Thymus (tissue), 11 donors: Measurements from ENCODE around the gene USH2A. TPM values are rescaled to one million over a fixed set of nuclear protein-coding genes. Genes with fewer than 3 reads are reported as not detected.
A peak's percentile ranks its signal among the peaks of the same experiment; 100 is the strongest.

Experiments
- DNase-seq, 9 donors: peaks; one replicate each; pipeline ENCODE4 v3.0.0-alpha.2; 2013; ENCODE audit warnings: low spot score in 9 of 9, low read depth in 6 of 9, missing footprints in 1 of 9
- H3K27ac ChIP-seq, 2 donors: one replicate each; pipeline ENCODE4 v1.5.1; 2013; ENCODE audit warnings: control low read depth in 1 of 2, low read depth in 1 of 2, low read length in 1 of 2, mild to moderate bottlenecking in 1 of 2, moderate library complexity in 1 of 2
- H3K27me3 ChIP-seq, 2 donors: one replicate each; pipeline ENCODE4 v1.5.1; 2013; ENCODE audit warnings: low read length in 1 of 2; ENCODE audit not compliant: control insufficient read depth in 2 of 2, insufficient read depth in 1 of 2
- H3K36me3 ChIP-seq, 2 donors: one replicate each; pipeline ENCODE4 v1.5.1; 2013; ENCODE audit warnings: low read length in 1 of 2, mild to moderate bottlenecking in 1 of 2, moderate library complexity in 1 of 2; ENCODE audit not compliant: control insufficient read depth in 2 of 2, insufficient read depth in 2 of 2
- H3K4me1 ChIP-seq, 2 donors: one replicate each; pipeline ENCODE4 v1.5.1; 2013; ENCODE audit warnings: low read length in 2 of 2; ENCODE audit not compliant: control insufficient read depth in 2 of 2, insufficient read depth in 2 of 2
- H3K4me3 ChIP-seq, 2 donors: one replicate each; pipeline ENCODE4 v1.5.1; 2013; ENCODE audit warnings: low read length in 2 of 2, control low read depth in 1 of 2, mild to moderate bottlenecking in 1 of 2
- H3K9me3 ChIP-seq, 2 donors: one replicate each; pipeline ENCODE4 v1.5.1; 2013; ENCODE audit warnings: low read length in 1 of 2, mild to moderate bottlenecking in 1 of 2; ENCODE audit not compliant: control insufficient read depth in 2 of 2, insufficient read depth in 1 of 2
- WGBS: extraction: QIAGEN DNeasy Blood & Tissue Kit; methylation state at CpG from one replicate; pipeline ENCODE4 v1.1.7; 2013; 5-methylcytosine and 5-hydroxymethylcytosine counted together
- polyA plus RNA-seq: library from polyadenylated mRNA; stranded (reverse); fragments of 200-250 nt; gene quantifications from one replicate; pipeline ENCODE4 v1.2.3, GENCODE V29; 2013
- total RNA-seq: library from RNA; stranded (reverse); fragments of 120-200 nt; gene quantifications from one replicate; pipeline ENCODE4 v1.2.4, GENCODE V29; 2013
- donor health status: healthy.

USH2A gene
- total and polyA plus RNA-seq, 2 donors: 0.09 to 0.14 TPM

DNA sequence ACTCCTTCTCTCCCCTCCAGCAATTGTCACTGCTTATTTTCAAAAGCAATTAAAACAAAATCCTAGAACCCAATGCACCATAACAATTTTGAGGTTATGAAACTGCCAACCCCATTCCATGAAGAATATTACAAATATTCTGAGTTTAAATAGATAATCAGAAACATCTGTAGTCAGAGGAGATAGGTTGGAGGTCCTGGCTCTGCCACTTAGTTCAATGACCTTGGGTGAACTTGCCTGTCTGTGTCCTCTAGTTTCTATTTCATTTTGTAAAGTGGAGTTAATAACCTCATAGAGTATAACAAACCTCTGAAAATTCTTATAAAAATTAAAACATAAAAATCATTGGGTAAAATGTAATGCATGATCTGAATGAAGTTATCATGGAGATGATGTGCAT is 691.5 kb downstream of the USH2A start:
- no peak overlapping the region for H3K4me3 ChIP-seq
- no peaks in the 10 kb centered on the region for H3K4me1 ChIP-seq
- no peaks in the 10 kb centered on the region for H3K27me3 ChIP-seq
- no peak overlapping the region for H3K27ac ChIP-seq
- no peaks in the 10 kb centered on the region for H3K36me3 ChIP-seq
- DNase-seq: no peak
- no peaks in the 10 kb centered on the region for H3K9me3 ChIP-seq

DNA sequence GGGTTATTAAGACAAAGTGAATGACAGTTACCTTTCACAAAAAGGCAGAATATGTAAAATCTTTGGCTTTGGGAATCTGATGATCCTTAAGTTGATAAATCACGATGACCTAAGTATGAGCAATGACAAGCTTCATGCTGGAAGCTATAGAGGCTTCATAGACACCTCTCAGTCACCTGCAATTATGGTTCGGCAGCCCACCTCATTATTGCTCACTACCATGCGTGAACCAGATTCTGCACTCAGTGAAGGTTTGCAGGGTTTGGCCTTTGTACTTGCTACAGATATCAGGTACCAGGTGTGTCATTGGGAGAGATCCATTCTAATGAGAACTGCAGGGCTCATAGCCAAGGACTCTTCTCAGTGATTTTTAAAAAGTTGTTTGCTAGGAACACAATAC is 692.6 kb downstream of the USH2A start:
- WGBS: 91% methylated on average over 3 of the region's 3 CpGs
- DNase-seq: no peak
- Histone ChIP-seq H3K27ac (no peak overlapping the region), H3K36me3 (no peaks in the 10 kb centered on the region), H3K4me1 (no peaks in the 10 kb centered on the region), H3K9me3 (no peaks in the 10 kb centered on the region), H3K27me3 (no peaks in the 10 kb centered on the region), H3K4me3 (no peak overlapping the region)

DNA sequence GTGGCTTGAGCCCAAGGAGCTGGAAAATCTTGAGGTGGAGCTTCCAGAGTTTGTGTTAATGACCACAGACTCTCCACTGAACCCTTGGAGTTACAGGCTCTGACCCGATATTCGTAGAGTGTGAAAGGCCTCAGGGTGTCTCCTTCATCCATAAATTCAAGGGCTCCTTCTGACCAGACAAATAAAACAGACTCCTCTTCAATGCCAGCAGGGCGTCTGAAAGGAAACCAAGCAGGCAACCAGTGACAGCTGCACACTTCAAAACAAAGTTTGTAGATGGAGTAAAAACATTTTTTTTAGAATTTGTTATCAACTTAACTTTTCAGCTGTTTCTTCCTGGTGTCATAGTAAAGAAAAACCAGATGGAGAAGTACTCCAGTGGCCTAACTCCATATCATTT is 695.1 kb downstream of the USH2A start:
- no peaks in the 10 kb centered on the region for H3K27me3 ChIP-seq
- no peaks in the 10 kb centered on the region for H3K9me3 ChIP-seq
- WGBS: 75% methylated on average over 3 of the region's 3 CpGs
- no peak overlapping the region for H3K4me3 ChIP-seq
- H3K4me1 ChIP-seq: no peaks in the 10 kb centered on the region
- H3K27ac ChIP-seq: no peak overlapping the region
- no peak for DNase-seq
- H3K36me3 ChIP-seq: no peaks in the 10 kb centered on the region

DNA sequence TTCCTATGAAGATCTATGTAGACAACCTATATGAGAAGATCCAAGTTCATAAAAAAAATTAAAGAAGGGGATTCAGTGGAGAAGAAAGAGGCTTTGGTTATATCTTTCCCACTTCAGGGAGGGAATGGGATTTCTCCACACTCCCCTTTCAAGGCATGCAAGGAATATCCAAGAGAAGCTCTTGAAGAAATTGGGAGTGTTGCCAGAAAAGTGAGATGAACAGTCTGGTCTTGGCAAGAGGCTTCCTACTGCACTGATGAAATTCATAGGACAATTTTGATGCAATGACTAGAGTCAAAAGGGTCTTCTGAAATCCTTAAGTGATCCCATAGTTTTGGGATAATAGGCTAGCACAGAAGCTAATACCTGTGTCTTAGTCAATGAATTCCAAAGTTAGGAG is 703.1 kb downstream of the USH2A start:
- no peaks in the 10 kb centered on the region for H3K27me3 ChIP-seq
- no peaks in the 10 kb centered on the region for H3K36me3 ChIP-seq
- no peaks in the 10 kb centered on the region for H3K9me3 ChIP-seq
- no peak overlapping the region for H3K4me3 ChIP-seq
- H3K4me1 ChIP-seq: no peaks in the 10 kb centered on the region
- no peak for DNase-seq
- H3K27ac ChIP-seq: no peak overlapping the region

DNA sequence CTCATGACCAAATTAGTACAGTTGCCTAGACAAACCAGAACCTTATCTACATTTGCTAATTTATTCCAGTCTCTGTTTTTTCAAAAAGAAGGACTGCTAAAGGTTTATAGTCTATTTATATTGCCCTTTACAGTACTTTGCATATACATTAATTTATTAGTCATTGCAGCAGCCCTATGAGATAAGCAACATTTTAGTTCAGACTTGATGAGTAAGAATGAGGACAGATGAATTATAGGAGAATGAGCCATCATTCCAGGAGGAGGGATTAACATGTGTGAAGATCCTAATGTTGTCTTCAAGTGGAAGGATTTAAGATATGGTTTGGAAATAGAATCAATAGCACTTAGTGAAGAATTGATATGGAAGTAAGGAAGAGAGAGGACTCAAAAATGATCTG is 703.7 kb downstream of the USH2A start:
- Histone ChIP-seq H3K4me1 (no peaks in the 10 kb centered on the region), H3K27me3 (no peaks in the 10 kb centered on the region), H3K36me3 (no peaks in the 10 kb centered on the region), H3K4me3 (no peak overlapping the region), H3K9me3 (no peaks in the 10 kb centered on the region), H3K27ac (no peak overlapping the region)
- DNase-seq: no peak

DNA sequence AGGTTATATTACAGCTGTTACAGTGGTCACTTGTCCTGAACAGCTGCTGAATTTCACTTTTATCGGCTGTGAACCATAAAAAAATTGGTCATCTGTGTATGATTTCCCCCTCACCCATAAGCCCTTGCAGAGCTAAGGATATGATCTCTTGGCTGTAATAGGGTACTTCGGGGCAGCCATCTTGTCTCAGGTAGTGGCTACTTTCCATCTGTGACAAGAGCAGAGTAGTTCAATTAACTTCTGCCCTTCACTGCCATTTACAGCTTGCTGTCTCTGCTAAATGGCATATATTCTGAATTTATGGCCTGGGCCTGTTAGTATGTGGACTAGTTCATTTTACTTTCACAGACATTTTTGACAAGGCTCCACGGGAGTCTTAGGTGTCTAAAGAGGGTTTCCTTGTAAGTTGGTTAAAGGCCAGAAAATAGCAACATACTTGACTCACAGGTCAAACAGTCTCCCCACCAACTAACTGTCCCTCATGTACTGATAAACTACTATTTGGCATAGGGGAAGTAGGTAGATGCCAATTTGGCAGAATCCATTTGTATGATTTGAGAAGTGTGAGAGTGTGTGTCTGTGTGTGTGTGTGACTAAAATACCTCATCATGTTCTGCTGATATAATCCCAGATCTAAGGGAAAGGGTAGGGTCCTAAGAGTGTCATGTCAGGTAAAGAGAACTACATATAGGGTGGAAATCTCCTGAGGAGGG is 704.5 kb downstream of the USH2A start:
- Histone ChIP-seq H3K4me3 (no peak overlapping the region), H3K9me3 (no peaks in the 10 kb centered on the region), H3K36me3 (no peaks in the 10 kb centered on the region), H3K4me1 (no peaks in the 10 kb centered on the region), H3K27ac (no peak overlapping the region), H3K27me3 (no peaks in the 10 kb centered on the region)
- WGBS: 75% methylated on average over 3 of the region's 3 CpGs
- no peak for DNase-seq

DNA sequence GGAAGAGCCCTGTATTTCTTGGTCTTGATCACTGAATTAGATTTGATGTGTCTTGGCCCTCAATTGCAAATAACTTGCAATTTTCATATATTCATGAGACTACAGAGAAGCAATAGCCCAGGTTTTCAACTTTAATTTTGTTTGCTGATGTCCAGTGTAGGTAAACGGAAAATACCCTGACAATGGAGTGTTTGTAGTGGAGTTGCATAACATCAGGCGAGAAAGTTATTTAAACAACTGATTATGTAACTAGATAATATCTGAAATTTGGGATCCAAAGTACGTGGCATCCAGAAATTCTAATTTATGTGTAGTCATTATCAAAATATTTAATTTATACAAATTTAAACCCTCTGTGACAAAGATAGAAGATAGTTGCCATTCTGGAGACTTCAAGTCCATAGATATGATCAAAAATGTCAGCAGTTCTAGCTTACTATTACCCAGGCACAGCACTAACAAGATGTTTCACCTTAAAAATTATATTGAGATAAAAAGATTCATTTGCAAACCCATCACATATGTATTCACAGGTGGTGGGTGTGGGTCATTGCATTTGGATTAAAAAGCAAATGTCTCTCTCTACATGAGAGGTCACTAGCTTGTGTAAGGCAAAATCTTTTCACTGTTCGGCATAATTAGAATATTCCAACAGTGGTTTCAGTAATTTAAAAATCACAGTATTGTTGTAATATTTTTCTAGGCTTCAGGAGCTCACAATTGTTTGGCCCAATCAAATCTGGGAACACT is 705.4 kb downstream of the USH2A start:
- DNase-seq: no peak
- no peaks in the 10 kb centered on the region for H3K27me3 ChIP-seq
- H3K4me1 ChIP-seq: no peaks in the 10 kb centered on the region
- H3K4me3 ChIP-seq: no peak overlapping the region
- 91% methylated on average over 4 of the region's 4 CpGs for WGBS
- no peak overlapping the region for H3K27ac ChIP-seq
- H3K36me3 ChIP-seq: no peaks in the 10 kb centered on the region
- H3K9me3 ChIP-seq: no peaks in the 10 kb centered on the region

DNA sequence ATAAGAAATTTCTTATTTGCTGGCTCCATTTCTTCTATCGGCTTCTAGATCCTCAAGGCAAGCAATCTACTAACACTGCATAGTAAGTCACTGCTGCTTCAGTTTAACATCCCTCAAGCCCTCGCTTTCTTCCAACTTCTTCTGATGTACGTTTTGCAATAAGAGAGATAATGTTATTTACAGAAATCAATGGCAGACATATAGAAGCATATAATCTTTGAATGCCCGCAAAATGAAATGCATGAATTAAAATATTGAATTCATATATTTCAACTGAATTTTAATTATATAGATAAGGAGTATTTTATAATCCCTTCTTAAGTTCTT is 712.4 kb downstream of the USH2A start:
- H3K27ac ChIP-seq: no peak overlapping the region
- no peak overlapping the region for H3K4me3 ChIP-seq
- H3K4me1 ChIP-seq: no peaks in the 10 kb centered on the region
- H3K27me3 ChIP-seq: no peaks in the 10 kb centered on the region
- DNase-seq: no peak
- WGBS: 91% methylated on average over 4 of the region's 4 CpGs
- H3K36me3 ChIP-seq: no peaks in the 10 kb centered on the region
- H3K9me3 ChIP-seq: no peaks in the 10 kb centered on the region

DNA sequence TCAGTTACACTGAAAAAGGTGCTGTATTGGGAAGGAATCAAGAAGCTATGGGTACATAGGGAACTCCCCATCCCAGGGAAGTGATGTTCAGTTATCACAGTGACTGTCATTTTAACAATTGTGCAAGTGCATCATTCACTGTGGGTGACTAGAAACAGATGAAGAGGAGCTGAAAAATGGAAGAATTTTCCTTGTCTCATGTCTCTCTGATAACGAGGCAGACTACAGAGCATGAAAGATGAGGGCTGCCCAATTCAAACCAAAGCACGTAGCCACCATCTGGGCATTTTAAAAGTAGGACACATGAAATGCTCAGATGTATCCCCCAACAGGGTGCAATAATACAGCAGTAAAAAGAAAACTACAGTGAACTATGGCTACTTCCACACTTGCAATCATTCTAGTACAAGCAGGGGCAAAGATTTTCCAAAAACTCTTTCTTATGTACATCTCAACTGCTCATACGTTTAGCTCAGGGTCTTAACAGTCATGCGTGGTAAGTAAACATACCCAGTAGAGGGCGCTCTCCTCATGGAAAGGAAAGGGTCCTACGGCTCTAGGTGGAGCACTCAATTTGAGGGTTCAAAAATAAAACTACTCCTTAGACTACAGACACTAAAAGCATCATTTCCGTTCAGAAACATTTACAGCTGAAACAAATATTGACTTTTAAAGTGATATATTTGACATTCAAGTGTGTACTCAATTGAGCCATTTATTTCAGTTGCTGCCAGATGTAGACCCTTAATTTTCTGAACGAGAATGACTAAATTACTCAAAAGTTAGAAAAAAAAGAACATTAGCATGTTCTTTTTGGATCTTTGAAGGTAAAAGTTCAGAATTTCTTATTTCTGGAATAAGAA is 713.0 kb downstream of the USH2A start:
- H3K9me3 ChIP-seq: no peaks in the 10 kb centered on the region
- no peaks in the 10 kb centered on the region for H3K36me3 ChIP-seq
- peak in 6 of 9 donors; percentile 1 to 30 (median 6) for DNase-seq
- H3K27ac ChIP-seq: no peak overlapping the region
- no peaks in the 10 kb centered on the region for H3K27me3 ChIP-seq
- no peak overlapping the region for H3K4me3 ChIP-seq
- 38% methylated on average over 8 of the region's 8 CpGs for WGBS
- H3K4me1 ChIP-seq: no peaks in the 10 kb centered on the region
